Activated B cell treated with CpG ODN at 0.5 μM for 24 hours (primary cell): ENCODE data around the gene NPVF. TPM values are rescaled to one million over a fixed set of nuclear protein-coding genes. Genes with fewer than 3 reads are reported as not detected.

Experiments used
- ATAC-seq: fragments of 200-7000 bp; cut with Tn5 transposase; one replicate; pipeline ENCODE4 v1.10.0; 2021; ENCODE audit warnings: low read depth, mild to moderate bottlenecking, moderate library complexity
- CTCF ChIA-PET: fragments of 350-600 bp; sonication (Branson Sonifier 250); formaldehyde crosslinking; loops from one replicate; lab custom pipeline; 2021; ENCODE audit warnings: antibody characterized with exemption; lab: Charles Lee
- POLR2A ChIA-PET: fragments of 350-600 bp; sonication (Branson Sonifier 250); formaldehyde crosslinking; loops from one replicate; lab custom pipeline; 2021; ENCODE audit warnings: antibody characterized with exemption; lab: Charles Lee
- DNase-seq: peaks from one replicate; pipeline ENCODE4 v3.0.0; 2022
- H3K27ac Mint-ChIP-seq: one replicate; pipeline ENCODE4 v1.8.0; 2020; ENCODE audit warnings: mixed read lengths
- H3K27me3 Mint-ChIP-seq: one replicate; pipeline ENCODE4 v1.8.0; 2021; ENCODE audit warnings: mixed read lengths
- H3K36me3 Mint-ChIP-seq: one replicate; pipeline ENCODE4 v1.8.0; 2021; ENCODE audit warnings: low read depth, mixed read lengths
- H3K4me1 Mint-ChIP-seq: one replicate; pipeline ENCODE4 v1.8.0; 2021; ENCODE audit warnings: mixed read lengths
- H3K4me3 Mint-ChIP-seq: one replicate; pipeline ENCODE4 v1.8.0; 2020; ENCODE audit warnings: mild to moderate bottlenecking, mixed read lengths
- H3K9me3 Mint-ChIP-seq: one replicate; pipeline ENCODE4 v1.8.0; 2020; ENCODE audit warnings: mixed read lengths
- intact Hi-C: fragments of 100-400 bp; cut with micrococcal nuclease; formaldehyde crosslinking; loops from one replicate; pipeline ENCODE4 v1.15.1; 2024
- total RNA-seq: library from RNA; stranded (reverse); gene quantifications from 2 replicates; pipeline ENCODE4 v1.2.3, GENCODE V29; 2022
- TF ChIP-seq, protein P1 (sequence below): fragments of 200-600 bp; IDR thresholded peaks from one replicate; pipeline ENCODE4 v1.8.0; 2022; ENCODE audit warnings: antibody characterized with exemption, mild to moderate bottlenecking

NPVF gene
- total RNA-seq, 1 donor from 2014 or later = not detected

GRCh38 chr7:25189197-25189596 lies 39.1 kb downstream of the NPVF start:
- Mint-ChIP-seq H3K27me3 (peaks cover 21% of the 10 kb centered on the region), H3K4me3 (no peak overlapping the region), H3K4me1 (no peaks in the 10 kb centered on the region), H3K27ac (no peak overlapping the region), H3K36me3 (no peaks in the 10 kb centered on the region), H3K9me3 (peaks cover 5% of the 10 kb centered on the region)
- ChIA-PET CTCF (interaction anchor here (1.0 kb wide), 1 partner anchor 9 kb away, joined by 3 read pairs; a partner anchor contains a TSS), POLR2A (interaction anchor here (0.5 kb wide), 1 partner anchor 160 kb away, joined by 5 read pairs; no protein-coding TSS in a partner anchor)
- TF ChIP-seq, protein P1, sequence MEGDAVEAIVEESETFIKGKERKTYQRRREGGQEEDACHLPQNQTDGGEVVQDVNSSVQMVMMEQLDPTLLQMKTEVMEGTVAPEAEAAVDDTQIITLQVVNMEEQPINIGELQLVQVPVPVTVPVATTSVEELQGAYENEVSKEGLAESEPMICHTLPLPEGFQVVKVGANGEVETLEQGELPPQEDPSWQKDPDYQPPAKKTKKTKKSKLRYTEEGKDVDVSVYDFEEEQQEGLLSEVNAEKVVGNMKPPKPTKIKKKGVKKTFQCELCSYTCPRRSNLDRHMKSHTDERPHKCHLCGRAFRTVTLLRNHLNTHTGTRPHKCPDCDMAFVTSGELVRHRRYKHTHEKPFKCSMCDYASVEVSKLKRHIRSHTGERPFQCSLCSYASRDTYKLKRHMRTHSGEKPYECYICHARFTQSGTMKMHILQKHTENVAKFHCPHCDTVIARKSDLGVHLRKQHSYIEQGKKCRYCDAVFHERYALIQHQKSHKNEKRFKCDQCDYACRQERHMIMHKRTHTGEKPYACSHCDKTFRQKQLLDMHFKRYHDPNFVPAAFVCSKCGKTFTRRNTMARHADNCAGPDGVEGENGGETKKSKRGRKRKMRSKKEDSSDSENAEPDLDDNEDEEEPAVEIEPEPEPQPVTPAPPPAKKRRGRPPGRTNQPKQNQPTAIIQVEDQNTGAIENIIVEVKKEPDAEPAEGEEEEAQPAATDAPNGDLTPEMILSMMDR = no peak
- ATAC-seq (no peak), DNase-seq (no peak)
- intact Hi-C loops = no loop called here

- CTCF ChIA-PET = no interaction called here
- H3K36me3 Mint-ChIP-seq = no peaks in the 10 kb centered on the region
- no peak for ATAC-seq
- no peak overlapping the region for H3K4me3 Mint-ChIP-seq
- intact Hi-C loops = no loop called here
- DNase-seq = no peak
- POLR2A ChIA-PET = no interaction called here
- peaks cover 3% of the 10 kb centered on the region for H3K9me3 Mint-ChIP-seq
- peaks cover 18% of the 10 kb centered on the region for H3K27me3 Mint-ChIP-seq
- TF ChIP-seq, protein P1 = no peak
- H3K27ac Mint-ChIP-seq = no peak overlapping the region
- no peaks in the 10 kb centered on the region for H3K4me1 Mint-ChIP-seq
Observed at GRCh38 chr7:25187932-25188331, 40.4 kb downstream of the NPVF start.

GRCh38 chr7:25186436-25186835 lies 41.9 kb downstream of the NPVF start:
- Mint-ChIP-seq H3K36me3 (no peaks in the 10 kb centered on the region), H3K27me3 (peaks cover 16% of the 10 kb centered on the region), H3K4me3 (no peak overlapping the region), H3K27ac (no peak overlapping the region), H3K4me1 (no peaks in the 10 kb centered on the region), H3K9me3 (no peaks in the 10 kb centered on the region)
- no peak for ATAC-seq
- no peak for DNase-seq
- TF ChIP-seq, protein P1 = no peak
- intact Hi-C loops = no loop called here
- ChIA-PET CTCF (no interaction called here), POLR2A (no interaction called here)

- Mint-ChIP-seq H3K9me3 (no peaks in the 10 kb centered on the region), H3K4me3 (no peak overlapping the region), H3K36me3 (peaks cover 12% of the 10 kb centered on the region), H3K4me1 (peaks cover 15% of the 10 kb centered on the region), H3K27me3 (peaks cover 5% of the 10 kb centered on the region), H3K27ac (no peak overlapping the region)
- intact Hi-C loops = loop anchor here (2.0 to 5.0 kb wide), 4 partner anchors 35 to 605 kb away; no protein-coding TSS in a partner anchor
- TF ChIP-seq, protein P1 = no peak
- DNase-seq (no peak), ATAC-seq (no peak)
- ChIA-PET POLR2A (no interaction called here), CTCF (no interaction called here)
Observed at GRCh38 chr7:25181532-25181931, 46.8 kb downstream of the NPVF start.

DNA sequence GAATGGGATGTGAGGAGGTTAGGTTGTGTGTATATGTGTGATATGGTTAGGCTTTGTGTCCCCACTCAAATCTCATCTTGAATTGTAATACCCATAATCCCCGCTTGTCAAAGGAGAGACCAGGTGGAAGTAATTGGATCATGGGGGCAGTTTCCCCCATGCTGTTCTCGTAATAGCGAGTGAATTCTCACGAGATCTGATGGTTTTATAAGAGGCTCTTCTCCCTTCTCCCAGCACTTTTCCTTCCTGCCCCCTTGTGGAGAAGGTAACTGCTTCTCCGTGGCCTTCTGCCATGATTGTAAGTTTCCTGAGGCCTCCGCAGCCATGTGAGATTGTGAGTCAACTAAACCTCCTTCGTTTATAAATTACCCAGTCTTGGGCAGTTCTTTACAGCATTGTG lies 47.3 kb downstream of the NPVF start:
- Mint-ChIP-seq H3K36me3 (peaks cover 17% of the 10 kb centered on the region), H3K9me3 (no peaks in the 10 kb centered on the region), H3K4me1 (peaks cover 15% of the 10 kb centered on the region), H3K4me3 (peak overlapping the region; percentile 1), H3K27me3 (peaks cover 1% of the 10 kb centered on the region), H3K27ac (peak overlapping the region; percentile 95)
- ChIA-PET POLR2A (interaction anchor here (1.0 to 2.2 kb wide), 4 partner anchors 10 to 1684 kb away, joined by 3 to 41 read pairs (median 5); partner anchors contain the start of genes CYCS and SKAP2), CTCF (interaction anchor here (0.6 to 1.1 kb wide), 4 partner anchors 23 to 383 kb away, joined by 3 to 5 read pairs (median 4); partner anchors contain the start of gene CYCS)
- no peak for ATAC-seq
- TF ChIP-seq, protein P1 = no peak
- intact Hi-C loops = loop anchor here (1.0 to 5.0 kb wide), 9 partner anchors 21 to 1584 kb away; partner anchors contain the start of genes CCDC126, CYCS and OSBPL3
- DNase-seq = no peak
